Activated naive CD4-positive, alpha-beta T cell (primary cell): ENCODE measurements around the gene ANKZF1.
"Not testable (repeated sequence)": the region's sequence is repeated elsewhere in the genome, so short reads cannot be mapped to it uniquely, and the experiment has no call there.

Experiments
- DNase-seq, 4 experiments: peaks; one replicate each; lab custom pipeline; 2025; lab: John Stamatoyannopoulos, UW

Gene ANKZF1

DNA sequence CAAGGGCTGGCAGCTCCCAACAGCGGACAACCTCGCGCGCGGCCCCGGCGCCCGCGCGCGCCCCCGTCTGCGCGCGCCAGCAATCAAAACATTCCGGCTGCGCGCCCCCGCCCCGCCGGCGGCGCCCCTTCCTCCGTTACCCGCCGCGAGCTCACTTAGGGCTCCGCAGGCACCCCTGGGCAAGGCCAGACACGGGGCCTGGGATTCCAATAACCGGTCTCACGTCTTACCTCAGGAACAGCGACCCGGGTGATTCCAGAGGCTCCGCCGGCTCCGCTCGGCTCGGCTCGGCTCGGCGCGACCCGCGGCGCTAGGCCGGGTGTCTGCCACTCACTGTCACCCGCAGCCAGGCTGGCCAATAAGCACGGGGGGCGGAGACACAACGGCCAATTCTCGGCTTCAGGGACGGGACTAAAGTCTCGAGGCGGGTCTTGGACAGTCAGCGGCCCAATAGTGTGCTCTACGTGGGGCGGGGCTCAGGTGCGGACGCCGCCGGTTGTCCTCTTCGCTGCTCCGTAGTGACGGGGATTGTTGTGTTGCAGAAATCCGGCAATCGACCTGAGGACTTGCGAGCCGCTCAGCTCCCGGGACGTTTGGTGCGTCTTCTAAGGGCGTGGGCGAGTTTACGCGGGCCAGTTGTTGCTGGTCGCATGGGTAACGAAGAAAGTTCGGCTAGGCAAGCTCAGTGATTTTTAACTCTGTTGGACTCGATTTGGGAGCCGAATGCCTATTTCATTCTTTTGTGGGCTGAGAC lies at the start of gene ANKZF1, which contains the start of gene ATG9A:
TSS of gene ANKZF1 (plus strand) at position 502 of the 754 bp plus-strand sequence. CDS start 452 bp downstream, outside the sequence.
TSS of gene ATG9A (minus strand) at position 332 of the 754 bp plus-strand sequence. CDS start 1,612 bp downstream, outside the sequence.
- peak; percentile 89 to 96 (median 91) for DNase-seq

- no peak for DNase-seq
These were observed 48.6 kb upstream of the ANKZF1 start for GRCh38 chr2:219180961-219181360.

GRCh38 chr2:219181531-219181930 lies 48.1 kb upstream of the ANKZF1 start:
- DNase-seq = no peak

GRCh38 chr2:219182331-219183150 lies 47.1 kb upstream of the ANKZF1 start:
- DNase-seq = no peak

GRCh38 chr2:219183151-219183772 lies 46.3 kb upstream of the ANKZF1 start:
- DNase-seq = no peak

GRCh38 chr2:219184121-219184520 lies 45.5 kb upstream of the ANKZF1 start:
- DNase-seq = no peak

DNA sequence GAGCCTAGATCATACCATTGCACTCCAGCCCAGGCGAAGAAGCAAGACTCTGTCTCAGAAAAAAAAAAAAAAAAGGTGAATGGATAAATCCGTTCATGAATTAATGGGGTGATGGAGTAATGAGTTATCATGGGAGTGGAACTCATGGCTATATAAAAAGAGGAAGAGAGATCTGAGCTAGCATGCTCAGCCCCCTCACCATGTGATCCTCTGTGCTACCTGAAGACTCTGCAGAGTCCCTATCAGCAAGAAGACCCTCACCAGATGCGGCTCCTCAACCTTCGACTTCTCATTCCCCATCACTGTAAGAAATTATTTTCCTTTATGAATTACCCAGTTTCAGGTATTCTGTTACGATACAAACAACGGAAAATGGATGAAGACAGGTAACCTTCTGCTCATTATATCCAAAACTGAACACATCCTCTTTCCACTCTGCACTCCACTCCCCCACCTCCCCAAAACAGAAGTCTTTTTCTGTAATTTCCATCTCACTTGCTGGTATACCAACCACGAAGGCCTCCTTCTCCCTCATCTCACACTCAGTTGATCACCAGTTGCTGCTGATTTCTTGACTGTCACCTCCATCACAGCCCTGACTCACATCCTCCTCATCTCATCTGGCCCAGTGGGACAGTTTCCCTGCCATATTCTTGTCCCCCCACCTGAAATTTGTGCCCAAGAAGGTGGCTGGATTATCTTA lies 42.7 kb upstream of the ANKZF1 start:
- DNase-seq = no peak

GRCh38 chr2:219197388-219197787 lies 32.2 kb upstream of the ANKZF1 start:
- DNase-seq = no peak

DNA sequence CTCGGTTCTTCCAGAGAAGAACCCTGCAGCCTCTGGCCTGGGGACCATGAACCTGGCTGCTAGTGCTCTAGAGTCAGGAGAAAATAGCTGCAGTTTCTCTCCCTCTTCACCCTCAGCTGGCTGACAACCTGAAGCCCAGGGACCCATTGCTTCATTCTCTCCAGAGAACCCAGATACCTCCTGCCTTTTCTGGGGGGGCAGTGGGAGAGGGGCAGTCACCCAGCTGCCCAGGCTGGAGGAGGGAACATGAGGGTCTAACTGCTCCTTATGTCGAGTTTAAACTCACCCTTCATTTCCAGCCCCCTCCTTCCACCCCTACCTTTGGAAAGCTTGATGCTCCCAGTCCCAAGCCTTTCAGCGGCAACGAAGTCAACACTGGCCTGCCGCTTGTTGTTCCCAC lies 30.6 kb upstream of the ANKZF1 start:
- DNase-seq = no peak

DNA sequence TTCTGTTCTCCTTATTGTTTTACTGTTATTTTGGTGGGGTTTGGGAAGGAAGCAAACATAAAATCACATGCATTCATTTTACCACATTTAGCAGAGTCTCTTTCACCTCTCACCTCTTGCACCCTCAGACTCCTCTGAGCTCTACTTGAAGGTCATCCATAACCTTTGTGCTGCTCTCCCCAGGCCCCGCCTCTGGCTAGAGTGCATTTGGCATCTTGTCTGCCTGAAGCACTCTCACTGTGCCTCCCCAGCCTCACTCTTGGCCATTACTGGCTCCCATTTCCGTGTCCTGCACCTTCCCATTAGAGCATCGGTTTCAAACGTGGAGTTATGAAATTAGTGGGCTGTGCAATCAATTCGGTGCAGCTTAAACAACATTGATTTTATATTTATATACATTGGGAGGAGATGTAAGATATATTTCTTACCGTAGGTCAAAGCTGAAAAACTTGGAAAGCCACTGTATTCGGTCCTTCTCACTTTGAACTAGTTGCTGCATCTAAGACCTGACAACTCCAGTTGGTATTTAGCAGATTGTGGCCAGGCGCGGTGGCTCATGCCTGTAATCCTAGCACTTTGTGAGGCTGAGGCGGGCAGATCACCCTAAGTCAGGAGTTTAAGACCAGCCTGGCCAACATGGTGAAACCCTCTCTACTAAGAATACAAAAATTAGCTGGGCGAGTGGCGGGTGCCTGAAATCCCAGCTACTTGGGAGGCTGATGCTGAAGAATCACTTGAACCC lies 30.0 kb upstream of the ANKZF1 start:
- DNase-seq = no peak

GRCh38 chr2:219200502-219201326 lies 28.9 kb upstream of the ANKZF1 start:
- not testable (repeated sequence) for DNase-seq

DNA sequence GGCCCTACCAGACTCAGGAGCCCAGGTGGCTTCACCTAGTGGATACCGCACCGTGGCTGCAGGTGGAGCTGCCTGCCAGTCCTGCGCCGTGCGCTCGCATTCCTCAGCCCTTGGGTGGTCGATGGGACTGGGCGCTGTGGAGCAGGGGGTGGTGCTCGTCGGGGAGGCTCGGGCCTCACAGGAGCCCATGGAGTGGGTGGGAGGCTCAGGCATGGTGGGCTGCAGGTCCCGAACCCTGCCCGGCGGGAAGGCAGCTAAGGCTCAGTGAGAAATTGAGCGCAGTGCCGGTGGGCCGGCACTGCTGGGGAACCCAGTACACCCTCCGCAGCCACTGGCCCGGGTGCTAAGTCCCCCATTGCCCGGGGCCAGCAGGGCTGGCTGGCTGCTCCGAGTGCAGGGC lies 28.3 kb upstream of the ANKZF1 start:
- not testable (repeated sequence) for DNase-seq

- no peak for DNase-seq
These were observed 25.0 kb upstream of the ANKZF1 start for GRCh38 chr2:219204425-219205164.

DNA sequence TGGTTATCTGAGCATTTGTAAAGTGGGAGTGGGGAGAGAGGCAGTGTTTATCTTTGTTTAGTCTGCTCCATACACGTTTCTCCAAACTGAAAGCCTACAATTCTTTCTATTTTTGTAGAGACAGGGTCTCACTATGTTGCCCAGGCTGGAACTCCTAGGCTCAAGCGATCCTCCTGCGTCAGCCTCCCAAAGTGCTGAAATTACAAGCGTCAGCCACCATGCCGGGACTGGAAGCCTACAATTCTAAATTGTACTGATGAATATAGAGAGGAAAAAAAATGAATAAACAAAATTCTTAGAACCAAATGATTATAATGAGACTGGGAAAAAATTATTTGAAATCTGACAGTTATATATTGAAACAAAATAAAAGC lies 24.5 kb upstream of the ANKZF1 start:
- DNase-seq = no peak

GRCh38 chr2:219205981-219206327 lies 23.7 kb upstream of the ANKZF1 start:
- DNase-seq = no peak

DNA sequence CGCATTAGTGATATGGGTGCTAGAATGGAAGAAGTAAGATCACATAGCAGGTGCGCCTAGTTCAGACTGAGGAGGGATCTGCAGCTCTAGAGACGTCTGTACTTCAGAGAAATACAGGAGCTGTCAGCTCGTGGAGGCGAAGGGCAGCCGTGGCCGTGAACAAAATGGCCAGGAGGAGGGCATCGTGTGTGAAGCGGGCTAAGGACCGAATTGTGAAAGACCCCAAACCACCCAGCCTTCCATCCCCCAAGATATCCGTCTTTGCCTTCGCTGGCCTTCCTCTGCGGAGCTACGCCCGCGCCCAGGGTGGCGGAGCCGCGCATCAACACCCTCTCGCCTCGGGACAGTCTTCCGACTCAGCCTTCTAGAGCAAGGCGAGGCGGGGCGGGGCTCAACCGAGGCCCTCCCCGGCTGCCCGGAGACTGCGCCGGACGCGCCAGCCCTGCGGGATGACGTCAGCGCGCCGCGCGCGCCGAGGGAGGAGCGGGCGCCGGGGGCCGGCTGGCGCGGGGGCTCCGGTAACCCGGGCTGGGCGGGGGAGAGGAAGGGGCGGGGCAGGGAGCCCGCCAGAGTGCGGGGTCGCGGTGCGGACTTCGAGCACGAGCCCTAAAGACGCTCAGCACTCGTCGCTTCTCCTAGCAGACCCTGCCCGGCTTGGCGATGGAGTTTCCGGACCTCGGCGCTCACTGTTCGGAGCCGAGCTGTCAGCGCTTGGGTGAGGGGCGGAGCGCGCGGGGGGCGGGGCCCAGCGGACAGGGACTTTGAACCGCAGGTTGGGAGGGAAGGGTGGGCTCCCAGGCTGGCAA lies 23.1 kb upstream of the ANKZF1 start, which contains the start of gene ZFAND2B:
TSS of gene ZFAND2B (plus strand) at position 455 of the 806 bp plus-strand sequence. CDS start at position 661, 206 bp downstream.
- peak; percentile 84 to 95 (median 88) for DNase-seq

DNA sequence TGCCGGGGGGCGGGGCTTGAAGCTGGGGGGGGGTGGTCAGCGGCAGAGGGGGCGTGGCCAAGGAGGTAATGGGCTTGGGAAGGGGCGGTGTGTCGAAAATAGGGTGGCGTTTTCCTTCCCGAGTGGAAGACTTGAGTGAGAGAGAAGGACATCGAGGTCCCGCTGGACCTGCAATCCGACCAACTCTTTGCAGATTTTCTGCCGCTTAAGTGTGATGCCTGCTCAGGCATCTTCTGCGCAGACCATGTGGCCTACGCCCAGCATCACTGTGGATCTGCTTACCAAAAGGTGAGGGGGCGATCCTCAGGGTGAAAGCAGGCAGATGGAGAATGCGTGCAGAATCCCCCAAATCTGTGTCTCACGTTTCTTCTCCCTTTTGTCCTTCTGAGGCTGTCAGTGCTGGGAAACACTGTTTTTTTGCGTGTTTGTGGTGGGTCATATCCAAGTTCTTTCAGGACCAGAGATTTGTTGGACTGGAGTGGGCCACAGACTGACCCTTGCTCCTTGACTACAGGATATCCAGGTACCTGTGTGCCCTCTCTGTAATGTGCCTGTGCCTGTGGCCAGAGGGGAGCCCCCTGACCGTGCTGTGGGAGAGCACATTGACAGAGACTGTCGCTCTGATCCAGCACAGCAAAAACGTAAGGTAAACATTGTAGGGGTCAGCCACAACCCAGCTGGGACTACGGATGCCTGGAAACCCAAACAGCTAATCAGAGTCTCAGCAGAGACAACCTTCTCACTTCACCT lies 22.3 kb upstream of the ANKZF1 start:
- DNase-seq = no peak
